K562 (cell line): Measurements from ENCODE around the gene CLCF1. TPM values are rescaled to one million over a fixed set of nuclear protein-coding genes. Genes with fewer than 3 reads are reported as not detected.
A peak's percentile ranks its signal among the peaks of the same experiment; 100 is the strongest.

Experiments used
- BCL6 ChIP-seq: fragments of 250-450 bp; sonication (Bioruptor Pico); IDR thresholded peaks from 2 replicates; pipeline ENCODE4 v1.4.0; 2020
- CBX3 ChIP-seq, 2 experiments: IDR thresholded peaks; 1 replicate in 1 of 2; 2 replicates in 1 of 2; pipeline ENCODE4 v1.6.1; 2012; ENCODE audit warnings: inconsistent platforms in 2 of 2, low read length in 2 of 2, borderline replicate concordance in 1 of 2, control low read depth in 1 of 2
- E2F4 ChIP-seq: sonication (generic); formaldehyde crosslinking; IDR thresholded peaks from 2 replicates; pipeline ENCODE4 v1.8.0; 2022; ENCODE audit warnings: mild to moderate bottlenecking, low read depth, missing genetic modification reagents
- ESRRA ChIP-seq: fragments of 450-650 bp; IDR thresholded peaks from 2 replicates; pipeline ENCODE4 v1.6.1; 2014; ENCODE audit warnings: low read depth, mild to moderate bottlenecking, moderate library complexity, borderline replicate concordance
- GABPA ChIP-seq: fragments of 200-800 bp; sonication (Bioruptor generic); conservative IDR thresholded peaks from 2 replicates; pipeline ENCODE4 v1.6.1; 2016; ENCODE audit warnings: low read depth, missing genetic modification characterization, missing compliant biosample characterization
- GATA2 ChIP-seq: sonication (generic); formaldehyde crosslinking; IDR thresholded peaks from 2 replicates; pipeline ENCODE4 v1.4.0; 2020; ENCODE audit warnings: mild to moderate bottlenecking, missing genetic modification reagents
- GTF2F1 ChIP-seq: IDR thresholded peaks from 2 replicates; pipeline ENCODE4 v1.6.1; 2011; ENCODE audit warnings: low read depth, low read length, improper control_type of control experiment
- HCFC1 ChIP-seq: IDR thresholded peaks from 2 replicates; pipeline ENCODE4 v1.6.1; 2012; ENCODE audit warnings: low read depth, low read length, improper control_type of control experiment
- HDAC2 ChIP-seq: fragments of 450-650 bp; IDR thresholded peaks from 2 replicates; pipeline ENCODE4 v1.6.1; 2016; ENCODE audit warnings: mild to moderate bottlenecking
- HMG20B ChIP-seq: fragments of 250-450 bp; sonication (Bioruptor Pico); IDR thresholded peaks from 2 replicates; pipeline ENCODE4 v1.5.0; 2021; ENCODE audit warnings: mild to moderate bottlenecking
- KLF6 ChIP-seq: fragments of 250-450 bp; sonication (Bioruptor Pico); IDR thresholded peaks from 2 replicates; pipeline ENCODE4 v1.4.0; 2020; ENCODE audit warnings: mild to moderate bottlenecking, moderate library complexity, borderline replicate concordance
- NFYB ChIP-seq: IDR thresholded peaks from 2 replicates; pipeline ENCODE4 v1.6.1; 2011; ENCODE audit warnings: mild to moderate bottlenecking, moderate library complexity; ENCODE audit not compliant: insufficient read length; ENCODE audit errors: extremely low read depth
- PKNOX1 ChIP-seq: fragments of 450-650 bp; IDR thresholded peaks from 2 replicates; pipeline ENCODE4 v1.6.1; 2016
- PML ChIP-seq: IDR thresholded peaks from 2 replicates; pipeline ENCODE4 v1.6.1; 2012; ENCODE audit warnings: low read length, inconsistent platforms
- POLR2B ChIP-seq: fragments of 450-650 bp; IDR thresholded peaks from 2 replicates; pipeline ENCODE4 v1.6.1; 2018; ENCODE audit warnings: low read depth; ENCODE audit not compliant: partially characterized antibody
- SFPQ ChIP-seq: fragments of 200-400 bp; formaldehyde crosslinking; IDR thresholded peaks from 2 replicates; pipeline ENCODE4 v1.6.1; 2017; ENCODE audit warnings: mild to moderate bottlenecking, low read depth, low read length, moderate library complexity
- SMAD2 ChIP-seq: fragments of 150-350 bp; IDR thresholded peaks from 2 replicates; pipeline ENCODE4 v1.6.1; 2014; ENCODE audit warnings: low read depth, mild to moderate bottlenecking, low read length
- SMAD4 ChIP-seq: fragments of 250-450 bp; sonication (Bioruptor Pico); conservative IDR thresholded peaks from 2 replicates; pipeline ENCODE4 v1.8.0; 2021; ENCODE audit warnings: inconsistent platforms, mild to moderate bottlenecking, moderate library complexity
- TBP ChIP-seq: optimal IDR thresholded peaks from 2 replicates; pipeline ENCODE3; 2011; ENCODE audit warnings: low read depth, low read length, improper control_type of control experiment
- TCF7 ChIP-seq: sonication (generic); IDR thresholded peaks from 2 replicates; pipeline ENCODE4 v1.6.1; 2016; ENCODE audit warnings: antibody characterized with exemption, borderline replicate concordance
- TFE3 ChIP-seq: fragments of 450-650 bp; formaldehyde crosslinking; IDR thresholded peaks from 2 replicates; pipeline ENCODE4 v1.4.0; 2020; ENCODE audit warnings: mild to moderate bottlenecking, mixed read lengths
- ZNF140 ChIP-seq: fragments of 250-450 bp; sonication (Bioruptor Pico); IDR thresholded peaks from 2 replicates; pipeline ENCODE4 v1.8.0; 2021; ENCODE audit warnings: moderate library complexity, mild to moderate bottlenecking, inconsistent platforms
- ZNF3 ChIP-seq: fragments of 250-450 bp; sonication (Bioruptor Pico); IDR thresholded peaks from 2 replicates; pipeline ENCODE4 v1.5.0; 2021; ENCODE audit warnings: mild to moderate bottlenecking, moderate library complexity
- ZNF778 ChIP-seq: fragments of 450-650 bp; formaldehyde crosslinking; IDR thresholded peaks from 2 replicates; pipeline ENCODE4 v1.4.0; 2020; ENCODE audit warnings: mild to moderate bottlenecking, moderate library complexity
- ZNF830 ChIP-seq: fragments of 250-450 bp; sonication (Bioruptor Pico); IDR thresholded peaks from 2 replicates; pipeline ENCODE4 v1.5.0; 2021; ENCODE audit warnings: mild to moderate bottlenecking
- polyA plus RNA-seq, 8 experiments: library from polyadenylated mRNA; depleted of rRNA in 4 of 8; stranded (reverse) in 5 of 8; unstranded in 3 of 8; fragments of >200 nt; fragmentation: Nextera tagmentation in 2 of 8; fragmentation: Illumina TruSeq in 1 of 8; extraction: Ambion mirVana in 2 of 8; extraction: Trizol in 1 of 8; gene quantifications; 2 replicates each; pipeline versions ENCODE4 v1.2.1 to v1.2.3, GENCODE V29; 2011 to 2014; ENCODE audit warnings: inconsistent platforms in 1 of 8, missing spikeins in 1 of 8
- total RNA-seq, 7 experiments: library from RNA; depleted of rRNA in 6 of 7; stranded (reverse); fragments of >200 nt in 6 of 7; fragmentation: Illumina TruSeq in 2 of 7; extraction: Trizol in 2 of 7; gene quantifications; 2 replicates each; pipeline versions ENCODE4 v1.2.1 to v1.2.3, GENCODE V29; 2011 to 2021; ENCODE audit warnings: low replicate concordance in 1 of 7

The CLCF1 gene
- total and polyA plus RNA-seq, 9 of the 15 experiments (the other 6 are each of a cell fraction or from before 2014, with no cell fraction given) = 0.49 to 5.8 (median 3.0) TPM

- no peak for TF ChIP-seq GABPA
- no peak for TF ChIP-seq PKNOX1
- no peak for TF ChIP-seq ZNF140
- no peak for TF ChIP-seq ZNF778 (CRISPR knock-in tag)
- TF ChIP-seq PML = no peak
- TF ChIP-seq BCL6 (CRISPR knock-in tag) = no peak
- 0 out of 2 replicates have a peak, but pooled peaks have one; percentile 31 for TF ChIP-seq ESRRA
- TF ChIP-seq CBX3 (IDR thresholded peaks at IDR 0.05; ENCODE audit: borderline replicate concordance in 1 of 2, low read length in 2 of 2) = no peak
- no peak for TF ChIP-seq POLR2B
- no peak for TF ChIP-seq TFE3 (CRISPR knock-in tag)
- TF ChIP-seq SMAD4 (CRISPR knock-in tag) = peak; percentile 66; the same call in 1 of the 2 replicates
- TF ChIP-seq NFYB = no peak
- TF ChIP-seq HMG20B (CRISPR knock-in tag) = no peak
- peak; percentile 73; the same call in 1 of the 2 replicates for TF ChIP-seq GTF2F1
- TF ChIP-seq TCF7 = no peak
- peak; percentile 73 for TF ChIP-seq TBP
- no peak for TF ChIP-seq E2F4 (CRISPR knock-in tag)
- no peak for TF ChIP-seq ZNF3
- no peak for TF ChIP-seq ZNF830 (CRISPR knock-in tag)
- TF ChIP-seq HDAC2 = no peak
- no peak for TF ChIP-seq KLF6
- no peak for TF ChIP-seq SMAD2
- no peak for TF ChIP-seq SFPQ
- no peak for TF ChIP-seq HCFC1
- TF ChIP-seq GATA2 (CRISPR knock-in tag) = no peak
These were observed 47.4 kb upstream of the CLCF1 start (continued) for GRCh38 chr11:67420646-67421429.
